Measurements from ENCODE around the gene ARHGDIA. TPM values are rescaled to one million over a fixed set of nuclear protein-coding genes. Genes with fewer than 3 reads are reported as not detected.

The ARHGDIA gene
- total RNA-seq, 1 donor from 2014 or later, result 158 TPM

DNA sequence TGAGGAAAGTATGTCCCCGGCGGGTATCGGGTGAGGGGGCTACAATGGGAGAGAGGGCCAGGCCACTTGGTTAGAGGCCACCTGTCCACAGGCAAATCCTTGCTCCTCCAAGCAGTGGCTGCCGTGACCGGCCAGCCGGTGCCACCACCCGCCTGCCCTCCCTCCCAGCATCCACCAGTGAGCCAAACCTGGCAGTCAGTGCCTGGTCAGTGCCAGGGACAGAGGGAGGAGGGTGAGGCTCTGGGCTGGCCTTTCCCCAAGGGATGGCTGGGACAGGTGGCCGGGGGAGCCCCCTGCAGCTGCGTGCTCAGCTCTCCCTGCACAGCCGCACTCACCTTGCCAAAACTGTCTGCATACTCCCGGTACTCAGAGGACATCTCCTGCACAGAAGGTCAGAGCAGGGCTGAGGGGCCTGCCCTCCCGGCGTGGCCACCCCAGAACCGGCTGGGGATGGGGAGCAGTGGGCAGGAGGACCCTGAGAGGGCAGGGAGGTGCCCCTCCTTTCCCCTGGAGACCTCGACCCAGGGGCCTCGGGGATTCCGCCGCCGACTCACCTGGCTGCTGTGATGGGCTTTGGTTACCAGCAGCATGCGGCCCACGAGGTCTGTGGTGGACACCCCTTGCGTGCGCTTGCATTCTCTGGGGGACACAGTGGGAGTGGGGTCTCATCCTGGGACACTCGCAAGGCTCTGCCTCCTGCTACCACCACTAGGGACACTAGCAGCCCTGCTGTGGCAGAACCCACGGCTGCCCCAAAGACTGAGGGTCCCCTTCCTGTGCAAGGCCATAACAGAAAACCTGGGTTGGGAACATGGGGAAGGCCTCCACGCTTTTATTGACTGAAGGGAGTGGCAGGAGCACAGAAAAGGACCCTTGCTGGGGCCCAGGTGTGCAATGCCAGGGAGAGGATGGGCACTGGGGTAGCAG lies 36.3 kb upstream of the ARHGDIA start:
- no peak for DNase-seq (ENCODE audit: low spot score)
- intact Hi-C loops (cut with DNase I), result no loop called here

DNA sequence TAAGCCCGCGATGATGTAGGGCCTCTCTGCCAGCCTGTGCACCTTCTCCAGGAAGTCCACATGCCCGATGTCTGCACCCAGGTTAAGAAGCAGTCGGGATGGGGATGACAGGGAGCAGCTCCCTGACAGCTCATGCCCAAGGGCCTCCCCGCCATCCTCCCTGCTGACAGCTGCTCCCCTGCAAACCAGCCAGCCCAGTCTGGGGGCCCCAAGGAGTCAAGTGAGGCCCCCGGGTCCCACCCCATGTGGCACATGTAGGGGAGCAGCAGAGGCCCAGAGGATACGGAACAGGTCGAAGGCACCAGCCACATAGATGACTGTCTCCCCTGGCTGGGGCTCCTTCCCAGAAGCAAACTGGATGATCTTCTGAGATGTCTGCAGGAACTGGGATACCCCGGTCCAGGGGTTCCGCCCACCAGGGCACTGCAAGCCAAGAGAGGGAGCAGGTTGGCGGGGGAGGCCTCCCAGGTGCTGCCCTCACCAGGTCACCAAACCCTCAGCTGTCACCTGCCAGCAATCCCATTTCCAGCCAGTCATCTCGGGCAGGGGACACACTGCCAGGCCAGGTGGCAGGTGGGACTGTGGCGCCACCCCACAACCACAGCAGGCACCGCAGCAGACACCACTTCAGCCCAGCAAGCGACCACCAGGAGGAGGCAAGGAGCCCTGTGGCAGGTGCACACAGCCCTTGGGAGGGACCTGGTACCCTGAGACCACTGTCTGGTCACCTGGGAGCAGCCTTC lies 35.5 kb upstream of the ARHGDIA start:
- intact Hi-C loops (cut with DNase I), result no loop called here
- no peak for DNase-seq (ENCODE audit: low spot score)

DNA sequence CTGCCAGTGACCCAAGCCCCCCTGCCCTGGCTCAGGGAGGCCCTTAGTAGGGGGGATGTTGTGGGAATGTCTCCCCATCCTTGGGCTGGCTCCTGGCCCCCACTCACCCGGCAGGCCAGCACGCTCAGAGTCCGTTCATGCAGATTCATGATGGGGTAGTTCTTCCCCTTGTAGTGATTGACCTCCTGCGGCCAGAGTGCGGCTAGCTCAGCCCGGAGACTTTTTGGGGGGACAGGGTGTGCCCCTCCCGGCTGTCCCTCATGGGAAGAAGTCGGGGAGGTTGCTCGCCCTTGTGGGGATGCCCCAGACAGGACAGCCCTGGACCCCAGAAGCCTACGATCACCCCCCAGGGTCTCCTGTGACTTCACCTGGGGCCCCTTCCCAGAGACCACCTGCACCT lies 34.9 kb upstream of the ARHGDIA start:
- no peak for DNase-seq (ENCODE audit: low spot score)
- intact Hi-C loops (cut with DNase I), result no loop called here

DNA sequence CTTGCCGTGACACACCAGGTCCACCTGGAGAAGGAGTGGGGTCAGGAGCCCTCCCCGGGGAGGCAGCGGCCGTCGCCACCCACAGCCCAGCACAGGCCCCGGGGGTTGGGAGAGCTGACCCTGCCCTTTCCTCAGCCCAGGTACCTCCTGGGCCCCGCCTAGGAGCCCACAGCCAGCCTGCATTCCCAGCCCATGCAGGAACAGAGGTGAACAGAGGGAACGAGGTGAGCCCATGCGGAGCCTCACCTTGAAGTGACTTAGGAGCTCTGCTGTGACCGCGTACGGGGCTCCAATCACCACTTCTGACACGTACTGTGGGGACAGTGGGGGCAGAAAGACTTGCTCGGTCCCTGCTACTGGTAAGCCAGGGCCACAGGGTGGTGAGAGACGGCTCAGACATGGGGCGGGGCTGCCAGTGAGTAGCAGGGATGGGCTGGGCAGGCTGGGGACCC lies 34.3 kb upstream of the ARHGDIA start:
- intact Hi-C loops (cut with DNase I), result no loop called here
- no peak for DNase-seq (ENCODE audit: low spot score)

DNA sequence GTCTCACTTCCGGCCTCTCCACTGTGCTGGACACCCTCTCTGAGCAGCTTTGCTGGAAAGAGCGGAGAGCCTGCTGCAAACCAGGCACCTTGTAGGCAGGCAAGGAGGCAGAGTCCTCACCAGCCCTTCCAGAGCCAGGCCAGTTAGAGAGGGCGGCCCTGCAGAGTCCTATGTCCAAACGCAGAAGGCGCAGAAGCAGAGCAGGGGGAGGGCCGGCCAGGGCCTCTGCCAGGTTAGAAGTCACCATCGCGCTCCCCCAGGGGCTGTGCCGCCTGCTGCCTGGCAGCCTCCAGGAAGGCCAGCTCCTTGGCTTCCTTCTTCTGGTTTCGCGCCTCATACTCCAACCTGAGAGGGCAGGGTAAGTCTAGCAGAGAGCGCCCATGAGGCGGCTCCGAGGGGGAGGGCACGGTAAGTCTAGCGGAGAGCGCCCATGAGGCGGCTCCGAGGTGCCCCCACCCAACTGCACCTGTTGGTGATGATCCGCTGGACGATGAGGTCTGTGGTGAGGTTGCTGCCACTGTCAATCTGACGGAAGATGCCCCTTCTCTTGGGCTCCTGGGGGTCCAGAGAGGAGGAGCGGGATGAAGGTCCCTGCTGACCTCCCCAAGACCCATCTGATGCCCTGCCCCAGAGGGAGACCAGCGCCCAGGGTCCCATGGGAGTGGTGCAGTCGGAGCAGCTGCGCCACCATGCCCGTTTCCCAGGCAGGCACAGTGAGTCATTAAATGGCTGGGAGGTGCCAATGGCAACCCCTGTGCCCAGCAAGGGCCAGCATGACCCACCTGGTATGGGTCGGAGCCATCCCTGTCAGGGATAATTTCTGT lies 33.7 kb upstream of the ARHGDIA start:
- DNase-seq (ENCODE audit: low spot score), result no peak

DNA sequence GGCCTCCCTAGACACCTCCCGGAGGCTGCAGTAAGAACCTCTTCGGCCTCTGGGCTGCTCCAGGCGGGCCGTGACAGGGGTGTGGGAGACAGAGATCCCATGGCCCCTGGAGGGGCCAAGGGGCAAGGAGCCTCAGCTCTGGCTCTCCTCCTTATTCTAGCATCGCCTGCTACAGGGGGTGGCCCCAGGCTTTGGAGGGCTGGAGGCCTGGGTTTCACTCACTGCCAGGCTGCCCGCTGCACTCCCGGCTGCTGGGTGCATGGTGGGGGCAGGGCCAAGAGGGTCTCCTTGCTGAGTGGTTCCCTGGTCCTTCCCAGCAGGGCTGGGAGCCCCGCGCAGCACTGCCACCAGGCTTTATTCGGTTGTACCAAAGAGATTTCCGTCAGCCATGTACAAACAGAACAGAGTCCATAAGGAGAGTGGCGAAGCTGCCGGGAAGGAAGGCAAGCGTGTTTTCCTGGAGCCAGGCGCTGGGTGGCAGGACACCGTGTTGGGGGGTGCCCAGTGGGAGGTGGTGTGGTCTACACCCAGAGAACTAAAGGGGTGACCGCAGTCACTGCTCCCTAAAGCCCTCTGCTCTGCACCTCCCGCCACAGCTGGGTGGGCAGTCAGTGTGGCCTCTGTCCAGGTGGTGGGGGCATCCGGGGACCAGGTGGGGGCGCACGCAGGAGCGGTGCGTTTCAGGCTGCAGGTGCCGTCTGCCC lies 32.9 kb upstream of the ARHGDIA start:
- no peak for DNase-seq (ENCODE audit: low spot score)
- intact Hi-C loops (cut with DNase I), result no loop called here

More for the DNA sequence above, 33.7 kb upstream of the ARHGDIA start:
- intact Hi-C loops (cut with DNase I), result no loop called here

DNA sequence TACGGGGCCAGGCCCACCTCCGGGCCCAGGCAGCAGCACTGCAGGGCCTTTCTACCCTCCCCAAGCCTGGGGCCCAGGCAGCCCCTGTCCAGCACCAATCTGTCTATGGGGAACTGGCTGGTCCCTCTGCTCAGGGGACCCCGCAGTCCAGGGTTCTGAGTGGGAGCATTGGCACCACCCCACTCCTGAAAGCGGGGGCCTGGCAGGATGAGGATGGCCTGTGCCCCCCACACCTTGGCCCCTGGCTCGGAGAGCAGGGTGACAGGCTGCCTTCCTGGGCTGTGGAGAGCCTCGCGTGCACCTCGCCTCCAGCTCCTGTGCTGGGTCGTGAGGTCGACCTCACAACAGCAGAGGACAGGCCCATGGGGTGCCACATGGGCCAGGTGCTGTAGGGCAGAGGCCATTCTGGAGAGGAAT lies 32.3 kb upstream of the ARHGDIA start:
- DNase-seq (ENCODE audit: low spot score), result no peak
- intact Hi-C loops (cut with DNase I), result no loop called here

DNA sequence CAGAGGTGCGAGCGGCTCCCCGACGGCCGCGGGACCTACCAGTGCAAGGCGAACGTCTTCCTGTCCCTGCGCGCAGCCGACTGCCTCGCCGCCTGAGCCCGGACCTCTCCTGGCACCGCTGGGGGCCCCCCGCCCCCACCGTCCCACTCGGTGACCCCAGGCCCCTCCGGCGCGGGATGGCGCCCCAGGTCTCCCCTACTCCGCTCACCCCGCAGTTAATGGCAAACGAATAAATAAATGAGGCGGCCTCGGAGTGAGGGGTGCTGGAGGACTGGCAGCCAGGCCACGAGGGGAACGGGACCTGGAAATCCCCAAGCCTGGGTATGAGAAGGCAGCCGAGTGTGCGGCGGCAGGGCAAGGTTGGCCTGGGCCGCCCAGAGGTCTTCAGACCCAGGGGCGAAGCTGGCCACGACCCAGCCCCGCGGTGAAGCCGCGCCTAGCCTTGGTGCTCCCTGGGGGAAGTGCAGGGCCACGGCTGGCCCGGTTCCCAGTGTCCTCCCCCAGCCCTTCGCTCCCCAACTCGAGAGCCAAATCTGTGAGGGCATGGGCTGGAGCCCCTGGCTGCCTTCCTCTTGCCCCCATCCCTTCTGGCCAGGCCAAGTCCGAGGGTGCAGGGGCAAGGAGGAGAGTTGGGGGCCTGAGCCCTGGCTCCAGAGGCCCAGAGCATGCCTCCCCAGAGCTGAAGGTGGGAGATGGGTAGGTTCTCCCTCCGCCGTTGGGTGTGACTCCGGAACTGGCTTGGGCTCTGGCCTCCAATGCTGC lies 31.7 kb upstream of the ARHGDIA start:
- DNase-seq (ENCODE audit: low spot score), result no peak
- intact Hi-C loops (cut with DNase I), result no loop called here

DNA sequence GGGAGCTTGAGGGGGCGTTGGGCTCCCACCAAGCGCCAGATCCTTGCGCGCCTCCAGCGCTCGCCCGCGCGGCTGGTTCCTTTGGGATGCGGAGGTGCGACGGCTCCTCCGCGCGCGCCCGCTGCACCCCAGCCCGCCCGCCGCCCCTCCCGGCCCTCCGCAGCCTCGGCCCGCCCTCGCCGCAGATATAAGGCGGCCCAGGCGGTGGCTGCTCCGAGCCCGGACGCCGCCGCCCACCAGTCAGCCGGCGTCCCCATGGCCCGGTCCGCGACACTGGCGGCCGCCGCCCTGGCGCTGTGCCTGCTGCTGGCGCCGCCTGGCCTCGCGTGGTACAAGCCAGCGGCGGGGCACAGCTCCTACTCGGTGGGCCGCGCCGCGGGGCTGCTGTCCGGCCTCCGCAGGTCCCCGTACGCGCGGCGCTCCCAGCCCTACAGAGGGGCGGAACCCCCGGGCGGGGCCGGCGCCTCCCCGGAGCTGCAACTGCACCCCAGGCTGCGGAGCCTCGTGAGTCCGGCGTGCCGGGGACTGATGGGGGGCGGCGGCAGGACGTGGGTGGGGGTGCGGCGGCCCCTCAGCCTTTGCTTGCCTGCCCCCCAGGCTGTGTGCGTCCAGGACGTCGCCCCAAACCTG lies 31.0 kb upstream of the ARHGDIA start, which contains the start of gene NPB:
TSS of gene NPB (plus strand) at position 216 of the 630 bp plus-strand sequence. CDS start at position 256, 40 bp downstream.
- no peak for DNase-seq (ENCODE audit: low spot score)
- intact Hi-C loops (cut with DNase I), result no loop called here

DNA sequence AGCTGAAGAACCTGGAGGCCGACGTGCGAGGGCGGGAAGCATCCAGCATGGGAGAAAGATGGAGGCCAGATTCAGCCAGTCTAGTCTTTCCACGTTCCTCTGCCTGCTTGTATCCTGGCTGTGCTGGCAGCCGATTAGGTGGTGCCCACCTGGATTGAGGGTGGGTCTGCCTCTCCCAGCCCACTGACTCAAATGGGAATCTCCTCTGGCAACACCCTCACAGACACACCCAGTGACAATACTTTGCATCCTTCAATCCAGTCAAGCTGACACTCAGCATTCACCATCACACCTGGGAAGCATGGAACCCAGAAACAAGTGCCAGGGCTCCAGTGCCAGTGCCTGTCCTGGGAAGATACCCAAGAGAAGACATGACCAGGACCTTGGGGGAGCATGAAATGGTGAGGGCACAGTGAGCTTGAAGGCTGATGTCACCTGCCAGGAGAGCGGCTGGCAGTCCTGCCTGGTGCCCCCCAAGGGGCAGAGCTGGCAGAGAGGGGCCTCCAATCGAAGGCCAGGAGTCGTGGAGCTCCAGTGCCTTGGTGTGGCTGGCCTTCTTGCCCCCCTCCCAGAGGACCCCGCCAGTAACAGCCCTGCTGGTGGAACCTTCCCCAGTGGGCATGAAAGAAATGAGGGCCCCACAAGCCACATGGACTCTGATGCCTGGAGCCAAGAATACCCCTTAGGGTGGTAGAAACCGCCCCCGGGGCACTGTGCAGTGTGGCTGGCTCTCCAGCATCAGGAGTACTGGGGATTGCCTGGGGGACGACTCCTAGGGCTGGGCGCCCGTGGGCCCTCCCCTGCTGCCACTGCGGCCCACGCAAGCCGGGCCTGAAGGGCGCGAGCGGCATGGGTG lies 30.3 kb upstream of the ARHGDIA start:
- intact Hi-C loops (cut with DNase I), result no loop called here
- DNase-seq (ENCODE audit: low spot score), result no peak

DNA sequence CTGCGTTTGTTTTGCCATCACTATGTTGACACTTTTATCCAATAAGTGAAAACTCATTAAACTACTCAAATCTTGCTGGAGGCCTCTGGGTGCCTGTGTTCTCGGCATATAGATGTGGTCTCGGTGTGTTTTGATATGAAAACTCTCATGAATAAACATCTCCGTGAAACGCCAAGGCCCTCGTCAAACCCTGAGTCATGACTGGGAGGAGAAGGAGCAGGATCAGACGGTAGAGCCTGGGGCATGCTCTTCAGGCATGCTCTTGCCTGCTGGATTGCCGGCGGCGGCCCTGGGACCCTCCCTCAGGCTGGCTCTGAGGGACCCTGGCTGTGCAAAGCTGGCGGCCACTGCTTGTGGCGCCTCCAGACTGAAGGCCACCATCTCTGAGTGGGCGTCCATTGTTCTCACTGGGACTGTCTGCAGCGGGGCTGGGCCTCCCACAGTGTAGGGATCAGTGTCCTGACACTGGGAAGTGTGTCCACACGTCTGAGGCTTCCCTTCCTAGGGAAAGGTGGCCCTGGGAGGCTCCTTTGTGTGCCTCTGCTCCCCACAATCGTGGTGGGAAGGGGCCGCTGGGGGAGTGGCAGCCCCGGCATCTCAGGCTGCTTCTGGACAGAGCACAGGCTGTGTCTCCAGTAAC lies 29.2 kb upstream of the ARHGDIA start:
- no peak for DNase-seq (ENCODE audit: low spot score)
- intact Hi-C loops (cut with DNase I), result no loop called here

DNA sequence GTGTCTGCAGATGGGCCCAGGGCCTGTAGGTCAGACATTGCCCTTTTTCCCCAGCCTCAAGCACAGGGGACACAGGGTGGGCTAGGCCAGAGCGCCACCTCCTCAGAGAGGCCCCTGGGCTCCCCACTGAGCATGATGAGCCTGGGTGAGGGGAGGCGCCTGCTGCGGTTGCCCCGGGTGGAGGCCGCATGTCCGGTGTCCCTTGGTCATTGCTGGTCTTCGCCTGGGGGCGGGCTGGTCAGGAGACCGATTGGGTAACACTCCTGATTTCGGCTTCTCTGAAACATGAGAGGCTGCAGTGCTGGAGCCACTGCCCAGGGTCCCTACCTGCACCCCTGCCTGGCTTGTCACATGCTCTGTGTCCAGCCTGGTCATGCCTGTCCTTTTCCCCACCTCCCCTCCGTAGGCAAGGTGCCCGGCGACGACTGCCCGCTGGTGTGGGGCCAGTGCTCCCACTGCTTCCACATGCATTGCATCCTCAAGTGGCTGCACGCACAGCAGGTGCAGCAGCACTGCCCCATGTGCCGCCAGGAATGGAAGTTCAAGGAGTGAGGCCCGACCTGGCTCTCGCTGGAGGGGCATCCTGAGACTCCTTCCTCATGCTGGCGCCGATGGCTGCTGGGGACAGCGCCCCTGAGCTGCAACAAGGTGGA lies 28.5 kb upstream of the ARHGDIA start:
- no peak for DNase-seq (ENCODE audit: low spot score)
- intact Hi-C loops (cut with DNase I), result no loop called here

DNA sequence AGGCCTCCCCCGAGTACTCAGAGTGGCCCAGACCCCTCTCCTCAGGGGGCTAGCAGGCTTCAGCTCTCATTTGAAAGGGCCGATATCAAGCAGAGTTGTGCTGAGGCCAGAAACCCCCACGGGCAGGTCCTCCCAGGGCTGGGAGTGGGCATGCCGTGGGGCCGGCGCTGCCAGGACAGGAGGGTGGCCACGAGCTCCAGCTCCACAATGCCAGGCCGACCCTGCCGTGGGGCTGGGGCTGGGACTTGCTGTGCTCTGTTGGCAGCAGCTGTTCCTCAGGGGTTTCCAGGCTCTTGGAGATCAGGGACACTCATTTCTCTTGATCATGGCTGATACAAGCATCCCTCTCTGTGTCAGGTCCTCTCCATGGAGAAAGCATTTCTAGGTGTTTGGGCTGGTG lies 27.7 kb upstream of the ARHGDIA start:
- no peak for DNase-seq (ENCODE audit: low spot score)
- intact Hi-C loops (cut with DNase I), result no loop called here

DNA sequence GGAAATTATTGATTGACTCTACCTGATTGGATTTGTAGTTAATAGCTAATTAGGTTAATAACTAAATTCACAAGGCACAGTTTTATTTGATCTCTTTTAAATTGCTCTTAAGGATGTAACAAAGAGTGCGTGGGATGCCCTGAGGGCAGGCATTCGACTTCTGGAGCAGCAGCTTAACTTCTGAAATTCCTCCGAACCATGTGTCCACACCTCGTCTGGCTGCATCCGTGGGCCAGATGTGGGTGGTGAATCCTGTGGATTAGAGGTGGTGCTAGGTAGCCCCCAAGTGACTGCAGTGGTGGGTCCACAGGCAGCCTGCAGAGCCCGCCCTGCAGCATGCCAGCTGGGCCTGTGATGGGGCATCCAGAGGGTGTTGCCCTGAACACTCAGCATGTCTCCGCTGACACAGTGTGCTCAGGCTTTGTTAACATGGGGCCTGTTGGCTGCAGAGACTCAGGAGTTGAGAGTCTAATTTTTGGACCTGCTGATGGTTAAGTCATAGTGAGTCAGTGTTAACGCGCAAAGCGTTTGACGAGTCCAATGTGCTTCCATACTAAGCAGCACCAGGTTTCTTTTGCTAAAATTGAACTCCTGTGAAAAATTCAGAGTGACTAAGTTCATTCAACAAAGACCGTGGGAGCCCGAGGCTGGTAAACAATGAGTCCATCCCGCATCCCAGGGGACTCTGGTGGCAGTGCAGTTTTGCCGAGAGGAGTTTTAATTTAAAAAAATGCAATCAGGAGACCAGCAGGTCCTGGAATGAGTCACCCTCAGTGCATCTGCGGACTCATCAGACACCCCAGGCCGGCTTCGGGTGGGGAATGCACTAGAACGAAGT lies 27.1 kb upstream of the ARHGDIA start:
- intact Hi-C loops (cut with DNase I), result no loop called here
- no peak for DNase-seq (ENCODE audit: low spot score)

DNA sequence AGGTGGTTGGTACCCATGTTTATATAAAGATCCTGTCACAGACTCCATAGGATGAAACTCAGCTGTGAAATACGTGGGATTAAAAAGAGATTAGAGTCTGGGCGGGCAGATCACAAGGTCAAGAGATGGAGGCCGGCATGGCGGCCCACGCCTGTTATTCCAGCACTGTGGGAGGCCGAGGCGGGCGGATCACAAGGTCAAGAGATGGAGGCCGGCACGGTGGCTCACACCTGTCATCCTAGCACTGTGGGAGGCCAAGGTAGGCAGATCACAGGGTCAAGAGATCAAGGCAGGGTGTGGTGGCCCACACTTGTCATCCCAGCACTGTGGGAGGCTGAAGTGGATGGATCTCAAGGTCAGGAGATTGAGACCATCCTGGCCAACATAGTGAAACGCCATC lies 24.3 kb upstream of the ARHGDIA start:
- intact Hi-C loops (cut with DNase I), result no loop called here
- DNase-seq (ENCODE audit: low spot score), result no peak

DNA sequence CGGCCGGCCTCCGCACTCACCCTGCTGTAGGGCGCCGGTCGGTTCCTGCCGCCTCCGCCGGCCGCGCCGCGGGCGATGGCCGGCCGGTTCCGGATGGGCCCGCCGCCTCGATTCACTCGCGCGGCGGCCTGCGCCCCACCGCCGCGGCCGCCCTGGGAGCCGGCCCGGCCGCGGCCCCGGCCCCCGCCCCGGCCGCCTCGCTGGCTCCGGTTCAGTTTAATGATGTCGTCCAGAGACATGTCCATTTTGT lies 20.1 kb upstream of the ARHGDIA start:
- intact Hi-C loops (cut with DNase I), result no loop called here
- no peak for DNase-seq (ENCODE audit: low spot score)

All from cardiac septum (tissue), 1 donor.